GM21786 (cell line): Measurements from ENCODE around the gene LRP2.

Source experiments
- ATAC-seq: cut with Tn5 transposase; IDR thresholded peaks from one replicate; pipeline ENCODE4 v1.9.1; 2021; ENCODE audit not compliant: unreplicated experiment

The LRP2 gene

GRCh38 chr2:169131587-169132512 lies 230.5 kb downstream of the LRP2 start:
- peak; percentile 71 for ATAC-seq

DNA sequence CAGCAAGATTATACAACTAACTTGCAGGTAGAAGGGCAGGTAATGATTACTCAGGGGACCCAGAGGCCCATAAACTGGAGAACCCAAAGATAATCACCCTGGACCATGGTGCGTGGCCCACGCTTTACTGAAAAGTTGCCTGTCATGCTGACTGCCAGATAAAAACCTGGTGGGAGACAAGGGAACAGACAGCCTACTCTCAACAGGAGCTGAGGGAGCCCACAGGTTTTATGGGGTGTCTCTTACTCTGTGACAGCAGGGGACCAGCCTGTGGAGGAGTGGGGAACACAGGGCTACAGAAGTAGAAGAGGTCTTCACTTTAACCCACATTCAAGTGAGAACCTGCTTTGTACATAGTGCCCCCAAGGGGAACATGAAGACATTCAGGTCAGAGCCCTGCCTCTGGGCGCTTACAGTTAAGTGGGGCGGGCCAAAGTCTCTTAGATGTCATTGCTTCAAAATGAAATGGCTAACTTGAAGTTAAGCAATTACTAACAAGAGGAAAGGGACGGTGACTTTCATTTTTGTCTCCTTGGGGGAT lies 232.6 kb downstream of the LRP2 start:
- no peak for ATAC-seq

GRCh38 chr2:169119851-169120250 lies 242.5 kb downstream of the LRP2 start:
- no peak for ATAC-seq

DNA sequence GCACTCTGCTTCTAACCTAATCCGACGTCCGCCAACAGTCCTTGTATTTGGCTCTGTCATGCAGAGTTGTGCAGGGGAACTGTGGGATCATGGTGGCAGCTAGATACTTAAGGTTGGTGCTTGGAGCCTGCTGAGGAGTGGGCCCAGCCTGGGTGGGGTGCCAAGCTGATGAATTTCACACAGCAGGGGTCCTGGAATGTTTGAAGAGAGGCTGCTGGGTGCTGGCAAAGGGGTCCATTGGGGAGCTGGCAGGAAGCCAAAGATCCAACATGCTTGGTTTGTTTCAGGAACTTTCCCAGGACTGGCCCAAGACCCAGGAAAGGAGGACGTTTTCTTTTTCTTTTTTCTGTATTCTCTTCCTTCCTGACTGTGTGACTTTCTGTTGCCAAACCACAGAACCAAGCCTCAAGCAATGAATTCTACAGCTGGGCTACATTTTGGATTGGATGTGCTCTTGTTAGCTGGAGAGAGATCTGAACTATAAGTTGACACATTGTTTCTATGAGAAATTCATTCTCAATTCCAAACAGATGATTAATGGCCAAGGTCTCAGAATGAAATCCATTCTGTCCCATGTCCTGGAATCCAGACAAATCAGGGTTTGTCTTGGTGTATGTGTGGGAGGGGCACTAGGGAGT lies 243.1 kb downstream of the LRP2 start:
- ATAC-seq = no peak

- ATAC-seq = no peak
These were observed 244.3 kb downstream of the LRP2 start for GRCh38 chr2:169118060-169118459.

- no peak for ATAC-seq
These were observed 245.3 kb downstream of the LRP2 start for GRCh38 chr2:169116993-169117392.

DNA sequence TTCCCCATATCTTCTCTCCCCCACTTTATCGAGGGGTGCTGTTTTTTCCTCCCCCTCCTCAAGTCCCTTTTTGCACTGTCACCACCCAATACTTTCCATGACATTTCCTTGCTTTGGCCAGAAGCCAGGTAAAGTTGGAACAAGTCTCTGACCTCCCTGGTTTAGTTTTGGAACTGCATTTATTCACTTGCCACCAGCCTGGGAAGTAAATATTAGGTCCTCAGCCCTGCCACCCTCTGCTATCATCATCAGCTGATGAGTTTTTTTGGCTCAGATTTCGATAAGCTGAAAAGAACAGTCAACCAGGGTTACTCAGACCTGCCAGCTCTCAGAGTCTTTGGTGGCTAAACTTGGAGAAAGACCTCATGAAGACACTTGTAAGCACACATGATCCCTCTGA lies 246.0 kb downstream of the LRP2 start:
- no peak for ATAC-seq

DNA sequence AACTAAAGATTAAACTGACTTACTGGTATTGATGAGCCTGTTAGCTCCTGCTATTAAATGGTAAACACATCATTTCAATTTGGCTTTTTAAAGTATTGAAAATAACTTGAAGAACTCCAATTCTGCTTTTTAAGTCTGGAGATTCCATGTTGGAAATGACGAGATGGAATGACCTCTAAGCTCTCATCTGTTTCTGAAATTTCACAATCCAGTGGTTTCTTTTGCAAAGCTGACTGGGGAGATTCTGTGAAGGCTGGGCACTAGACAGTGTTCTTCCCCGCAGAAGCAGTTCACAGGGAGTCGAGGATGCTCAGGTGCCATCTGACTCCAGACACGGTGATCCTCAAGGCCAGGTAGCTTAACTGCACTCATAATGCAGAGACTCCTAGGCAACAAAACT lies 248.3 kb downstream of the LRP2 start:
- ATAC-seq = no peak

DNA sequence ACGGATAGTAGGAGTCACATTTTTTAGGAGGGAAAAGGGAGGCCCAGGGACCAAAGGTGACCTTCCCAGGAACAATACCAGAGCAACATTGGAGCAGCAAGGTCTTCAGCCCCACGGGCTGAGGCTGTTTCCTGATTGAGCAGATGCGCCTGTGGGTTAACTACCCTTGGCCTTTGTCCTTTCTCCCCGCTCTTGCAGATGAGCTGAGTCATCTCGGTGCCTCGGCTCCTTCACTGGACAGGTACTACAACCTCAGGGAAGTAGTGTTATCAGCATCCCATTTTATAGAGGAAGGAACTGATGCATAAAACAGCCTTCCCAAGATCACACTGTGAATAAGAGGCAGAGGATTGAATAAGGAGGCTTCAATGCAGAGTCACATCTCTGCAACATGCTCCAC lies 249.5 kb downstream of the LRP2 start:
- ATAC-seq = no peak

- no peak for ATAC-seq
These were observed 251.4 kb downstream of the LRP2 start for GRCh38 chr2:169110916-169111315.

GRCh38 chr2:169110419-169110818 lies 251.9 kb downstream of the LRP2 start:
- no peak for ATAC-seq

GRCh38 chr2:169109502-169110409 lies 252.6 kb downstream of the LRP2 start:
- ATAC-seq = peak; percentile 61

GRCh38 chr2:169108099-169108884 lies 254.0 kb downstream of the LRP2 start:
- ATAC-seq = no peak

DNA sequence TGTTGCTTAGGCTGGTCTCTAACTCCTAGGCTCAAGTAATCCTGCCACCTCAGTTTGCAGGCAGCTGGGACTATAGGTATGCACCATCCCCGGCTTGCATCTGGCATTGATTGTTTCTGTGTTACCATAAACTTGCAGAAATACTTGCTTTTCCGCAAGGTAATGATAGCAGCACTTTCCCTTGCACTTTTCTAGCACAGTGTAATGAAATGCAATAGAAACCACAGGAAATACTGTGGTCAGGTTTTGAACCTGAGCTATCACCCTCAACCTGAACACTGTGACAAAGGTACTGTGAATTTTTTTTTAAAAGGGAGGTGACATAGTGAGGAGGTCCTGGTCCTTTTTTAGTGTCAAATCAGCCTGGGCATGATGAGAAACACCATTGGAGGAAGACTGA lies 254.7 kb downstream of the LRP2 start:
- peak; percentile 74 for ATAC-seq

- ATAC-seq = no peak
These were observed 255.5 kb downstream of the LRP2 start for GRCh38 chr2:169106563-169107545.

DNA sequence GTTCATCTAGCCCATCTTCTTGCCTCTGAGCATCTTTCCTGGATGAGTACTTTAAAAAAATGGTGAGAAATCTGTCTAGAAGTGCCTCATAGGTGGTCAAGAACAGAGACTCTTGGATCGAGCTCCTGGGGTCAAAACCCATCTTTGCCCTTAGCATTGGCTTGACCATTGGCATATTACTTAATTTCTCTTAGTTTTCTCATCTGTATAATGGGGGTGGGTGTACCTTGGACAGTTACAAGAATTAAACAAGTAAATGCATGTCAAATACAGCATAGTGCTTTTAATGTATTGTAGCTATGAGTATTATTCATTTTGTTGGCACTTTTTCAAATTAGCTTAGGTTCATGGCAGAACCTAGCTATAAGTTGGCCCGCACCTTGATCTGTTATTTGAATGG lies 256.2 kb downstream of the LRP2 start:
- no peak for ATAC-seq

- no peak for ATAC-seq
These were observed 256.9 kb downstream of the LRP2 start for GRCh38 chr2:169105476-169105875.

GRCh38 chr2:169104848-169105247 lies 257.5 kb downstream of the LRP2 start:
- ATAC-seq = no peak

DNA sequence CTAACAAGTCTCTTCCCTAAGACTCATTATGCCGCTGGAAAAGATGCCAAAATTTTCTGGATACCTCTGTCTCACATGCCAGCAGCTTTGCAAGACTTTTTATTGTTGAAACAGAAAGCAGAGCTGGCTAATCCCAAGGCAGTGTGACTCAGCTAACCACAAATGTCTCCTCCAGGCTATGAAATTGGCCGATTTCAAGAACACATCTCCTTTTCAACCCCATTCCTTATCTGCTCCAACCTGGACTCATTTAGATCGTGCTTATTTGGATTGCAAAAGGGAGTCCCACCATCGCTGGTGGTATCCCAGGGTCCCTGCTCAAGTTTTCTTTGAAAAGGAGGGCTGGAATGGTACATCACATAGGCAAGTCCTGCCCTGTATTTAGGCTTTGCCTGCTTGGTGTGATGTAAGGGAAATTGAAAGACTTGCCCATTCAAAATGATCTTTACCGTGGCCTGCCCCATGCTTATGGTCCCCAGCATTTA lies 266.7 kb downstream of the LRP2 start:
- ATAC-seq = peak; percentile 38
